AG04450 (cell line): ENCODE measurements around the gene CR1L. TPM values are rescaled to one million over a fixed set of nuclear protein-coding genes. Genes with fewer than 3 reads are reported as not detected.

Experiments
- CTCF ChIA-PET: fragments of 300-600, 350-600 bp; formaldehyde crosslinking; extraction: SDS; loops from one replicate; lab custom pipeline; 2022; ENCODE audit warnings: antibody characterized with exemption, inconsistent platforms; lab: Charles Lee
- POLR2A ChIA-PET: fragments of 350-600 bp; formaldehyde crosslinking; extraction: SDS; loops from one replicate; lab custom pipeline; 2021; ENCODE audit warnings: antibody characterized with exemption, inconsistent platforms; lab: Yijun Ruan, JAX
- DNase-seq: peaks from one replicate; pipeline ENCODE4 v3.0.0-alpha.2; 2011; ENCODE audit warnings: low read depth, low spot score
- H3K27ac ChIP-seq: one replicate; pipeline ENCODE4 v1.5.1; 2012; ENCODE audit warnings: low read depth, low read length, control low read depth
- H3K27me3 ChIP-seq: one replicate; pipeline ENCODE4 v1.6.0; 2012; ENCODE audit warnings: low read length; ENCODE audit not compliant: control insufficient read depth, insufficient read depth
- H3K4me3 ChIP-seq: 2 replicates; pipeline ENCODE4 v1.5.1; 2011; ENCODE audit warnings: mild to moderate bottlenecking, low read depth, low read length, control low read depth
- H3K9me3 ChIP-seq: 2 replicates; pipeline ENCODE4 v1.5.1; 2012; ENCODE audit warnings: low read length; ENCODE audit not compliant: control insufficient read depth, insufficient read depth
- CTCF ChIP-seq: IDR thresholded peaks from 2 replicates; pipeline ENCODE4 v1.5.1; 2011; ENCODE audit warnings: low read depth, low read length, control low read depth, inconsistent platforms
- polyA plus RNA-seq: library from polyadenylated mRNA; depleted of rRNA; stranded (reverse); fragments of >200 nt; gene quantifications from 2 replicates; pipeline ENCODE4 v1.2.3, GENCODE V29; 2011

The CR1L gene
- polyA plus RNA-seq, 1 experiment = not detected

- no peaks in the 10 kb centered on the region for H3K27me3 ChIP-seq
- H3K9me3 ChIP-seq = no peaks in the 10 kb centered on the region; the same call in 1 of the 2 replicates
- ChIA-PET CTCF (interaction anchor here (0.6 to 0.9 kb wide), 2 partner anchors 28 to 56 kb away, joined by 3 read pairs; no protein-coding TSS in a partner anchor), POLR2A (no interaction called here)
- no peak for DNase-seq
- H3K27ac ChIP-seq = no peak overlapping the region
- no peak for TF ChIP-seq CTCF
- no peak overlapping the region for H3K4me3 ChIP-seq
Observed at GRCh38 chr1:207754974-207755700, 110.2 kb downstream of the CR1L start.

- CTCF ChIA-PET = interaction anchor here (0.6 to 0.9 kb wide), 2 partner anchors 27 to 57 kb away, joined by 3 read pairs; no protein-coding TSS in a partner anchor
- no peak for DNase-seq
- no peak for TF ChIP-seq CTCF
- POLR2A ChIA-PET = no interaction called here
- Histone ChIP-seq H3K27me3 (no peaks in the 10 kb centered on the region), H3K27ac (no peak overlapping the region), H3K9me3 (no peaks in the 10 kb centered on the region; the same call in 1 of the 2 replicates), H3K4me3 (no peak overlapping the region)
Observed at GRCh38 chr1:207755846-207756693, 111.1 kb downstream of the CR1L start.

DNA sequence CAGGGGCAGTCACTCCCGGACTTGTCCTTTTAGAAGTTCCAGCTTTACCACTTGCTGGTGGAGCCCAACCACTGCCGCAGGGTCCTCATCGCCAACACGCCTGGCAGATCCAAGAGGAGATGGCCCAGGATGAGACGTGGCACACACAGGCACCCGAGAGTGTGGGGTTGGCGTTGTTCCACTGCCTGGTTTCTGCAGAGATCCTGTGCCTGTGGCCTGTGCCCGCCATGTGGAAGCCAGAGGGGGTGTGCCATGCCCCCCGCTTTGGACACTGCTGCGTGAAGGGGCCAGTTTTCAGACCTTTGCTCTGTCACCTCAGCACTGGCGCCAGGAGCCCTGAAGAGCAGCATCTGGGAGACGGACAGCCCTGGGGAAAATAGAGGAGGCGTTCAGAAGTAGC is 117.7 kb downstream of the CR1L start:
- no peaks in the 10 kb centered on the region for H3K9me3 ChIP-seq
- POLR2A ChIA-PET = no interaction called here
- no peak overlapping the region for H3K4me3 ChIP-seq
- CTCF ChIA-PET = no interaction called here
- no peak for TF ChIP-seq CTCF
- no peak for DNase-seq
- no peaks in the 10 kb centered on the region for H3K27me3 ChIP-seq
- H3K27ac ChIP-seq = no peak overlapping the region

DNA sequence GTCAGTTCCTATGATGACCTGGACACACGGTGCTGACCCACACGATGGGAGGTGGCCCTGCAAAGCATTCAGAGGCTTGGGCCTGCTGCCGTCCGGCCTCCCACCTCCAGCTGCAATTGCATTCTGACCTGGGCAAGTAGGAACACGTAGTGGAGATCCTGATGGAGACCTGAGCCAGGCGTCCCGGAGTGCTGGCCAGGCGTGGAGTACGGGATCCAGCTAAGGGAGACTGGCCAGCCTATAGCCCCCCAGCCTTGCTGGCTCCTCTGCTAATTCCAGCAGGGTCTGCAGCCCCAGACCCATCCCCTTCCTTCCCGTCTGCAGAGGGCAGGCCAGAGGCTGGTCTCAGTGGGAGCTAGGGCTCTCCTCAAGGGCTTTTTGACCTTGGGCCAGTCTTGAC is 118.2 kb downstream of the CR1L start:
- CTCF ChIA-PET = no interaction called here
- H3K4me3 ChIP-seq = no peak overlapping the region
- DNase-seq = no peak
- no peaks in the 10 kb centered on the region for H3K9me3 ChIP-seq
- H3K27ac ChIP-seq = no peak overlapping the region
- POLR2A ChIA-PET = no interaction called here
- TF ChIP-seq CTCF = no peak
- no peaks in the 10 kb centered on the region for H3K27me3 ChIP-seq
